Activated T-cell treated with anti-CD3 and anti-CD28 coated beads, Interleukin-2, amount 50 U/mL, for 1 hour (primary cell): ENCODE measurements around the gene SDHD.

ENCODE experiments used
- DNase-seq: peaks from one replicate; pipeline ENCODE4 v3.0.0-alpha.2; 2020

The SDHD gene

DNA sequence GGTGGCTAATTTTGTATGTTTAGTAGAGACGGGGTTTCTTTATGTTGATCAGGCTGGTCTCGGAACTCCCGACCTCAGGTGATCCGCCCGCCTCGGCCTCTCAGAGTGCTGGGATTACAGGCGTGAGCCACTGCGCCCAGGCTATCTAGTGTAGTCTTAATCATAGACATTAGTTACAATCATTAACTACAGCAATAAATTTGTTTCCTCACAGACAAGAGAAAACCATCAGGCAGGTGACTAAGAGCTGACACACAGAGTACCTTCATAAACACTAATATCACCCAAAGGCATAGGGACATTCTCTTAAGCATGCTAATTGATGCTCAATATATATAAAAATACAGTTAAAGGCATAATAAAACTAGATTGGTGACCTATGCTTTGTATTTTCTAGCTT, 19.4 kb downstream of the SDHD start:
- no peak for DNase-seq

DNA sequence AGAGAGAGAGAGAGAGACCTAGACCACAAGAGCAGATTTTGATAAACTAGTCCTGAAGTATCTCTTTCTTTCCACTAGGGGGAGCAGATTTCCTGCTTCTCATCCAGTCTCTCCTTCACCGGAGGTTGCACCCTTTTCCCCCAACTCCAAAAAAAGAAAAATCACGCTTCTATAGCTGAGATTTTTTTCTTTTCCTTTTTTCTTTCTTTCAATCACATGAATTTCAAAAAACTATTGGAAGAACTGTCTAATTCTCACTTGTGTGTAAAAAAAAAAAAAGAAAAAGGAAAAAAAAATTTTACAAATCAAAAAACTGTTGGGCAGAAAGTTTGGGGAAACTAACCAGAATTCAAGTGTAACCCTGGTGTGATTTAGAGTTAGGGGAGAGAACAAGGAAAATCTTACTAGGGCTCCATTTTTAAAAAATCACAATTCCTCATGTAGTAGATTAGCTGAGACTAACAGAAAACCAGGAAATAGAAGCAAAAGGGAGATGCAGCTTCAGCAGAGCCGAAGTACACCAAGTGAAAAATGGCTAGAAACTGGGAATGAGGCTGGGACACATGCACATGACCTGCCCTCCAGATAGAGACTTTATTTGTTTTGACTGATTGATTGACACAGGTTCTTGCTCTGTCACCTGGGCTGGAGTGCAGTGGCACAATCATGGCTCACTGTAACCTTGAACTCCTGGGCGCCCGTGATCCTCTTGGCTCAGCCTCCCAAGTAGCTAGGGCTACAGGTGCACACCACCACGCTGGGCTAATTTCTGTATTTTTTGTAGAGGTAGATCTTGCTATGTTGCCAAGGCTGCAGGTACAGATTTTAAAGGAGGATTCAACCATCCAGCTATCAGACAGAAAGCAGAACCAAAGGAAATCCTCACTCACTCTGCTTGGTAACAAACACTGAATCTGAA, 27.1 kb downstream of the SDHD start:
- no peak for DNase-seq

DNA sequence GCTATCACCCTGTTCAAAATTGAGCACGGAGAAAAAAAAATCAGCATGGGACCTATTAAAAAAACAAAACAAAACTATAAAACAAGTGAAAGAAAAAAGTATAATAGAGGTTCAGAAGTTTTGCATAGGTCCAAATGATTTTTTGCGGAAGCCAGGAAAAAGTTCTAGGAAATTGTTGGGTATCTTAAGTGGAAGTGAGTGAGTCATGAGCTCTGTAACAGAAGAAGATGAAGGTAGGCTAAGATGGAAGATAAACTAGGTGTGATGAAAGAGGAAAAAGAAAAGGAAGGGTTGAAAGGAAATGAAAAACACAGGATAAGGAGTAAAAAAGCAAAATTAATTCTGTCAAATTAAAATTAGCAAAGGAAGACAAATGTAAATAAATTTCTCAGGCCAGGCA, 27.8 kb downstream of the SDHD start:
- no peak for DNase-seq

DNA sequence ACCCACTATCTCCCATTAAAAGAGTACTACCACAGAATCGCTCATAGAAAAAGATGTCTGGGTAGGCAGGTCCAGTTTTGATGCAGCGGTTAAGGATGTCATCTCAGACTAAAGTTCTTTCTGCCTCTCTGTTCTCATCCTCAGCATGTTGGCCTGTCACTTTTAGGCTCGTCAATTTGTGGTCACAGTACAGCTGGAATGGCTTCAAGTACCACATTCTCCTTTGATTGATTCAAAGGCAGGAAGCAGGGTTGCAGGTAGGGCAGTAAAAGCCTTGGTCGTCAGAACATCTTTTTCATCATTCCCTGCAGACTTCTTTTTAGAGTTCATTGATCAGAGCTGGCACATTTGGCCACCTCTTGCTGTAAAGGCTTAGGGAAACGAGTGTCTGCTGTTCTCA, 28.7 kb downstream of the SDHD start:
- no peak for DNase-seq

DNA sequence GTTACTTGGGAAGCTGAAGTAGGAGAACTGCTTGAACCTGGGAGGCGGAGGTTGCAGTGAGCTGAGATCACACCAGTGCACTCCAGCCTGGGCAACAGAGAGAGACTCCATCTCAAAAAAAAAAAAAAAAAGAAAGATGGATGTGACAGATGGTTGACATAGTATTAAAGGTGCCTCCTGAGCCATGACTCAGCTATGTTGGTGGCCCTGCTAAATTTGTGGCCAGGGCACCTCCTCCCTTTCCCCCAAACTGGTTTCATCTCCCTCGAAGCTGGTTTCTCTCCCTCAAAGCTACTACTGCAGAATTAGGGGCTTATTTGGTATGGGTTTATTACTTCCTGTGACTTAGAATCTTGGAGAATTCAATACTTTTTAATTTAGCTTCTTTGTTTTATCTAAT, 31.5 kb downstream of the SDHD start:
- no peak for DNase-seq

DNA sequence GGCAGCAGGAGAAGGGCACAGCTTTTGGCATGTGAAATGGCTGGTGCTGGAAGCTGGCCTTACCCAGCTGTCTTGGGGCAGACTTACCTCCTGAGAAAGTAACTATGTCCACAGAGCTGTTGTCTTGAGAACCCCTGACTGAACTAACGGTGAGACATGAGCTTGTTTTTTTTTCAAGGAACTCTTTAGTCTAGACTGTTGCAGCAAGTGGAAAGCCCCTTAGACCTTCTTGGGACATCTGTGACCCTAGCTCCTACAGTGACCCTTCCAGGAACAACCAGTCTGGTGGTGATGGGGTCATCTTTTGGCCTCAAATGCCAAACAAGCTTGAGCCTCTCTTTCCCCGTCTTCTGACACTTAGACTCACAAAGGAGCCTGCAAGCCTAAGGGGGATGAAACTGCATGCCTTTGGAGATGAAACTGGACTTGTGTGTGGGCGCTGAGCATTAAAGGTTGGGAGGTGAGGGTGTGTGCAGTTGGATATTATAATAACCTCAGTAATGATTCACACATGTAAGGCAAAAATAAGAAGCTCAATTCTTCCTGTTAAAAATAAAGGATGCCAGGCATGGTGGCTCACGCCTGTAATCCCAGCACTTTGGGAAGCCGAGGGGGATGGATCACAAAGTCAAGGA, 35.4 kb downstream of the SDHD start:
- no peak for DNase-seq

DNA sequence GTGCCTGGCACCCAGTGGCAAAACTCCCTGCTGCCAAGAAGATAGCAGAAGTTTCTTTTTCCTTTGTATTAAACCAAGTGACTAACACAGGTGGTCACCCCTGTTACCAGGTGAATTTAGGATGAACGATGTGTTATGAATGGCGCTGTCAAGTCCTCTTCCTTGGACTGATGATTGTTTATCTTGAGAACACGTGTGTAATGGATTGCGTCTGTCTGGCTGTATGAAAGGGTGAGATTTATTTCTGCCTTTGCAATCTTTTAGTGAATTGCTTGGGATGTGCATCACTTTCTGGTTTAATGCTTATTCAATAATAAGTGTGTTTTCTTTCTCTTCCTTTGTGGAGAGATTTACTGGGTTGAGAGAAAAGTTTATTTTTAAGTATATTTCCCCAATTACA, 36.5 kb downstream of the SDHD start:
- DNase-seq, result no peak

DNA sequence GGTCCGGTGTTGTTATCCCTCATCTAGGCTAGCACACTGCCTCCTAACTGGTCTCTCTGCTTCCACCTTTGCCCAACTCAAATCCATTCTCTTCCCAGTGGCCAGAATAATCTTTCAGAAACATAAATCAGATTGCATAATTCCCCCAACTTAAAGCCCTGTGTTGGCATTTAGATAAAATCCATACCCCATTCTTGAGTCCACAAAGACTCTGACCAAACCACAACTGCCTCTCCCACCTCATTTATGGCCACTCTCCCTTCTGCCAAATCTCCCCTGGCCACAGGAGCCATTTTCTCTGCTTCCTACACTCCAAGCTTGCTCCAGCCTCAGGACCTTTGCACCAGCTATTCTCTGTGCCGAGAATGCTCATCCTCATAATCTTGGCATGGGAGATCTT, 40.4 kb downstream of the SDHD start:
- no peak for DNase-seq

DNA sequence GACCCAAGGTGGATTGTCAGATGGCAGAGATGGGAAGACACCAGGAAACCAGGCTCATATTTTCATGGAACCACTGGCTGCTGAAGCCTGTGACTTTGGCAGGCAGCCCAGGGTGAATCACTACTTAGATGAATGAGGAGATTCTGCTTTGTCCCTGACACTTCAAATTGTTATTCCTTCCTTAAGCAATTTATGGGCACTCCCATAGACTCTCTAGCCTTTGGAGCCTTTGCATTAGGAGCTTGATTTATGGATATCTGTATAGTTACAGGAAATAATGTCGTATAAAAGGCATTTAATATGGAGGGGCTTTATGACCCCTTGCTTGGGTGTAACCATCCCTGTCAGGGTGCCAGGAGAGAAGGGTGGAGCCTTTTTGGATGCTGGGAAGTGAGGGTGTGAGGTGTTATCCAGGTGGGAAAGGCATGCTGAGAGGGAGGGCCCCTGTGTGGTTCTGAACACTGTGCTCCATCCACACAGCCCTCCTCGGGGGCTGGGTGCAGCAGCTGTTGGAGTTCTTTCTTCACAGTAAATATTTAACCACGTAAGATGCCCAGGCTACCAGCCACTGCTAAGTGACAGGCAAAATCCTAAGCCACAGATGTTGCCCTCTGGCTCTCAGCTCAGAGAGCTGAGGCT, 41.9 kb downstream of the SDHD start:
- no peak for DNase-seq

DNA sequence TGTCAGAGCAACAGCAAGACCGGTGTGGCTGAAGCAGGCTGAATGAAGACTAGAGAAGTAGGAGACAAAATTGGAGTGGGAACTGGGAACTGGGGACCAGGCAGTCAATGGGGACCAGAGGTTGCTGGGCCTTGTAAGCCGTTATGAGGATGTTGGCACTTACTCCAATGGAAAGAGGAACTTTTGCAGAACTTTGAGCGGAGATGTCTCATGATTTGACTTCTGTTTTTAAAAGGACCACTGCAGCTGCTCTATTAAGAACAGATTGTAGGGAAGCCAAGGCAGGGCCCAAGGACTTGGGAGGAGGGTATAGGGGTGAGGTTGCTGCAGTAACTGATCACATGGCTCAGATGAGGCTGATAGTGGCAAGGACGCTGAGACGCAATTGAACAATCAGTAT, 43.0 kb downstream of the SDHD start:
- DNase-seq, result no peak

DNA sequence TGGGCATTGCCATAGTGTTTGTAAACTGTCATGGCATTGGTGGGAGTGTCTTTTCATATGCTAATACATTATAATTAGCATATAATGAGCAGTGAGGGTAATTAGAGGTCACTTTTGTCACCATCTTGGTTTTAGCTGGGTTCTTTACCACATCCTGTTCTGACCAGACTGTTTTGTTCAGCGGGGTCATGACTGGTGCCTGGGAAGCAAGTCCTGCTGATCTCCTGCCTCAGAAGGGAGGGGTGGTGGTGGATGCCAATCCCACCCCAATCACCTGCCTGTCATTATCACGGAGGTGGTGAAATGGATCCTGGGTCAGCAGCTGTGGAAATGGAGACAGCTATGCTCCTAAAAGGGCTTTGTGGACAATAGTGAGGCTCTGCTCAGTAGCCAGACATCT, 46.1 kb downstream of the SDHD start:
- no peak for DNase-seq

DNA sequence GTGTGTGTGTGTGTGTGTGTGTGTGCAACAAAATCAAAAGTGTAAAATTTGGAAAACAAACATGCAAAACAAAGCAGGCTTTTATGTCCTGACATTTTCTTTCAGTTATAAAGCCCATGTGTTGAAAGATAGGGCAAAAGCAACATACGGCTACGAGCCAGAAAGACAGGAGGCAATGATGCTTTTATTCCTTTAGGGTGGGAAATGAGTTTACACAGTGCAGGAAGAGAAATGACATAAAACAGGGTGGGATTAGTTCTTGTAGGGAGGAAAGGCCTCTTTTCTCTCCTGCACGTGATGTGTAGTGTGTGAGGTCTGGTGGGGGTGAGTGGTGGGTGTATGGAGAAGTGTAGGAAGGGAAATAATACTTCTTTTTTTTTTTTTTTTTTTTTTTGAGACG, 47.8 kb downstream of the SDHD start:
- DNase-seq, result no peak

DNA sequence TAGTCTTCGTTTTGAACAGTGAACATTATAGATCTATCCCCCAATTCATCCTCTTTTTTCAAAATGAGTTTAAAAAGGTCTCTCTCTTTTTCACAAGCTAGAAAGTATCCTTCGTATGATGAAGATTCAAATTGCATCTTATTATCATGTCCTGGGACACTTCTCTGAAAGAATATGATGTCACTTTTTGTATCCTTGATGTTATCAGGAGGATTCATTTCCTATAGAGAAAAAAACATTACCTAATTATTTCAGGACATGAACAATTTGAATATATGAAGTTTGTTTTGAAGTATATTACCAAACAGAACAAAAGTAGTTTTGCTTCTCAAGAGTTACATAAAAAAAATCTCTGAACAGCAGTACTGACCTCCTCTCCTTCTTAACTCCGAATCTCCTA, 56.9 kb downstream of the SDHD start:
- DNase-seq, result no peak
